Measurements from ENCODE around the gene HSD17B14. TPM values are rescaled to one million over a fixed set of nuclear protein-coding genes. Genes with fewer than 3 reads are reported as not detected.
"Not testable (repeated sequence)": the region's sequence is repeated elsewhere in the genome, so short reads cannot be mapped to it uniquely, and the experiment has no call there.

Gene HSD17B14
- total RNA-seq, 2 experiments from 2014 or later = 0.47 to 0.56 TPM

- no peak overlapping the region for H3K4me3 Mint-ChIP-seq
- POLR2A ChIA-PET = no interaction called here
- no peak overlapping the region for H3K27ac Mint-ChIP-seq
- no peaks in the 10 kb centered on the region for H3K36me3 Mint-ChIP-seq (ENCODE audit: low read depth)
- intact Hi-C loops (cut with micrococcal nuclease) = no loop called here
- H3K4me1 Mint-ChIP-seq (ENCODE audit: low read depth) = no peaks in the 10 kb centered on the region
- H3K27me3 Mint-ChIP-seq = peaks cover 13% of the 10 kb centered on the region
- no peak for TF ChIP-seq CTCF (IDR thresholded peaks at IDR 0.05)
- no peaks in the 10 kb centered on the region for H3K9me3 Mint-ChIP-seq
- DNase-seq = no peak
- CTCF ChIA-PET = interaction anchor here (1.8 kb wide), 1 partner anchor 18 kb away, joined by 4 read pairs; no protein-coding TSS in a partner anchor
- ATAC-seq = no peak
Observed at GRCh38 chr19:48768994-48769713, 67.1 kb downstream of the HSD17B14 start.

GRCh38 chr19:48768171-48768753, 68.0 kb downstream of the HSD17B14 start:
- H3K36me3 Mint-ChIP-seq (ENCODE audit: low read depth); H3K4me1 Mint-ChIP-seq (ENCODE audit: low read depth); H3K9me3 Mint-ChIP-seq; ATAC-seq; DNase-seq; intact Hi-C loops (cut with micrococcal nuclease); H3K27ac Mint-ChIP-seq; H3K4me3 Mint-ChIP-seq: not testable (repeated sequence)
- H3K27me3 Mint-ChIP-seq = peaks cover 13% of the 10 kb centered on the region
- POLR2A ChIA-PET = interaction anchor here (0.7 kb wide), 1 partner anchor 1379 kb away, joined by 3 read pairs; no protein-coding TSS in a partner anchor
- CTCF ChIA-PET = interaction anchor here (0.9 kb wide), 1 partner anchor 20 kb away, joined by 4 read pairs; no protein-coding TSS in a partner anchor

- H3K9me3 Mint-ChIP-seq; H3K4me3 Mint-ChIP-seq; CTCF ChIA-PET; H3K36me3 Mint-ChIP-seq (ENCODE audit: low read depth); DNase-seq; ATAC-seq; intact Hi-C loops (cut with micrococcal nuclease); H3K27ac Mint-ChIP-seq; H3K4me1 Mint-ChIP-seq (ENCODE audit: low read depth): not testable (repeated sequence)
- POLR2A ChIA-PET = interaction anchor here (0.7 kb wide), 1 partner anchor 35 kb away, joined by 3 read pairs; no protein-coding TSS in a partner anchor
- H3K27me3 Mint-ChIP-seq = peaks cover 14% of the 10 kb centered on the region
Observed at GRCh38 chr19:48765816-48766215, 70.5 kb downstream of the HSD17B14 start.

Other genes starting within 250 kb of the HSD17B14 start
- not detected for gene SPACA4, start 229.7 kb downstream of the HSD17B14 start, total RNA-seq
- 1 to 10 TPM; 3.8 to 4.7 TPM for gene FAM83E, start 221.4 kb downstream of the HSD17B14 start, total RNA-seq
- gene RPL18, start 217.3 kb downstream of the HSD17B14 start, total RNA-seq = 1,000 to 10,000 TPM; 2,304 to 2,324 TPM
- 10 to 100 TPM; 22.3 to 22.9 TPM for gene SPHK2, start 217.0 kb downstream of the HSD17B14 start, total RNA-seq
- 10 to 100 TPM; 10.8 to 13.1 TPM for gene DBP, start 199.1 kb downstream of the HSD17B14 start, total RNA-seq
- gene CA11, start 190.3 kb downstream of the HSD17B14 start, total RNA-seq = 10 to 100 TPM; 11.1 to 13.0 TPM
- gene NTN5, start 163.5 kb downstream of the HSD17B14 start, total RNA-seq = under 1 TPM; 0.16 to 0.83 TPM
- not detected for gene FUT2, start 140.5 kb downstream of the HSD17B14 start, total RNA-seq
- 1 to 10 TPM in 1 of 2 experiments, under 1 TPM in 1; 0.56 to 1.0 TPM for gene MAMSTR, start 116.8 kb downstream of the HSD17B14 start, total RNA-seq
- gene RASIP1, start 95.9 kb downstream of the HSD17B14 start, total RNA-seq = 1 to 10 TPM in 1 of 2 experiments, under 1 TPM in 1; 0.72 to 1.2 TPM
- not detected for gene IZUMO1, start 89.6 kb downstream of the HSD17B14 start, total RNA-seq
- gene FUT1, start 83.8 kb downstream of the HSD17B14 start, total RNA-seq = under 1 TPM; 0.09 to 0.11 TPM
- gene FGF21, start 81.0 kb downstream of the HSD17B14 start, total RNA-seq = not detected
- gene BCAT2, start 25.5 kb downstream of the HSD17B14 start, total RNA-seq = 10 to 100 TPM; 59.5 to 63.3 TPM
- 1 to 10 TPM; 9.4 to 9.7 TPM for gene PLEKHA4, start 32.1 kb upstream of the HSD17B14 start, total RNA-seq
- gene PPP1R15A, start 35.9 kb upstream of the HSD17B14 start, total RNA-seq = 10 to 100 TPM; 77.8 to 81.2 TPM
- under 1 TPM; 0.68 to 0.85 TPM for gene TULP2, start 62.3 kb upstream of the HSD17B14 start, total RNA-seq
- 100 to 1,000 TPM; 102 to 114 TPM for gene NUCB1, start 63.8 kb upstream of the HSD17B14 start, total RNA-seq
- gene DHDH, start 97.2 kb upstream of the HSD17B14 start, total RNA-seq = 1 to 10 TPM; 1.4 to 2.8 TPM
- 100 to 1,000 TPM; 182 to 189 TPM for gene BAX, start 118.4 kb upstream of the HSD17B14 start, total RNA-seq
- gene FTL, start 128.8 kb upstream of the HSD17B14 start, total RNA-seq = 1,000 to 10,000 TPM; 1,296 to 1,324 TPM
- 10 to 100 TPM; 58.1 to 58.7 TPM for gene GYS1, start 156.8 kb upstream of the HSD17B14 start, total RNA-seq
- 100 to 1,000 TPM; 175 to 176 TPM for gene RUVBL2, start 157.4 kb upstream of the HSD17B14 start, total RNA-seq
- not detected for gene LHB, start 180.6 kb upstream of the HSD17B14 start, total RNA-seq
- not detected for gene CGB3, start 187.8 kb upstream of the HSD17B14 start, total RNA-seq
- not detected for gene CGB2, start 195.4 kb upstream of the HSD17B14 start, total RNA-seq
- gene CGB1, start 200.4 kb upstream of the HSD17B14 start, total RNA-seq = not detected
- not detected for gene CGB5, start 207.4 kb upstream of the HSD17B14 start, total RNA-seq
- not detected for gene CGB8, start 212.6 kb upstream of the HSD17B14 start, total RNA-seq
- gene CGB7, start 221.3 kb upstream of the HSD17B14 start, total RNA-seq = not detected
- gene NTF4, start 228.3 kb upstream of the HSD17B14 start, total RNA-seq = not detected
- gene KCNA7, start 236.2 kb upstream of the HSD17B14 start, total RNA-seq = not detected
- gene SNRNP70, start 249.0 kb upstream of the HSD17B14 start, total RNA-seq = 100 to 1,000 TPM; 187 to 188 TPM